ENCODE measurements around the gene GRIN3B.
A peak's percentile ranks its signal among the peaks of the same experiment; 100 is the strongest.

GRIN3B gene

DNA sequence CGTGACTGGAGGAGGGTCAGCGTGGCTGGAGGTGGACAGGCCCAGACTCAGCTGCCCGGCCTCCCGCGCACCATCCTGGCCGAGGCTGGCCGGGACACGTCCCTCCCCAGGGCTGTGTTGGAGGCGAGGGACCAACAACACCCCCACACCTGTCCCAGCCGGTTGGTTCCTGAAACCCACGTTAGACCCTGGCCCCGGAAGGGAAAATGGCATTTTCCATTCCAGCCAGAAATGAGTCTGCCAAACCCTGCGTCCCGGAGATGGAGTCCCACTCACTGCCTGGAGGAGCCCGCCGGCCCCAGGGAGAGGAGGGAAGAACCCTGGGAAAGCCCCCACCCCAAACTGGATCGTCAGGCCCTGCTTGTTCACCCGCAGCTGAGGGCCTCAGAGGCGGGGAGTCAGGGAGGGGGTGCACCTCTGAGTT is 20.9 kb upstream of the GRIN3B start:
- in situ Hi-C loops (cut with HindIII; ENCODE audit: low pct_ligation_motif_present, low sequenced_read_pairs) = no loop called here
- TF ChIP-seq, protein P1, sequence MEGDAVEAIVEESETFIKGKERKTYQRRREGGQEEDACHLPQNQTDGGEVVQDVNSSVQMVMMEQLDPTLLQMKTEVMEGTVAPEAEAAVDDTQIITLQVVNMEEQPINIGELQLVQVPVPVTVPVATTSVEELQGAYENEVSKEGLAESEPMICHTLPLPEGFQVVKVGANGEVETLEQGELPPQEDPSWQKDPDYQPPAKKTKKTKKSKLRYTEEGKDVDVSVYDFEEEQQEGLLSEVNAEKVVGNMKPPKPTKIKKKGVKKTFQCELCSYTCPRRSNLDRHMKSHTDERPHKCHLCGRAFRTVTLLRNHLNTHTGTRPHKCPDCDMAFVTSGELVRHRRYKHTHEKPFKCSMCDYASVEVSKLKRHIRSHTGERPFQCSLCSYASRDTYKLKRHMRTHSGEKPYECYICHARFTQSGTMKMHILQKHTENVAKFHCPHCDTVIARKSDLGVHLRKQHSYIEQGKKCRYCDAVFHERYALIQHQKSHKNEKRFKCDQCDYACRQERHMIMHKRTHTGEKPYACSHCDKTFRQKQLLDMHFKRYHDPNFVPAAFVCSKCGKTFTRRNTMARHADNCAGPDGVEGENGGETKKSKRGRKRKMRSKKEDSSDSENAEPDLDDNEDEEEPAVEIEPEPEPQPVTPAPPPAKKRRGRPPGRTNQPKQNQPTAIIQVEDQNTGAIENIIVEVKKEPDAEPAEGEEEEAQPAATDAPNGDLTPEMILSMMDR (IDR thresholded peaks at IDR 0.05; ENCODE audit: low read depth, low read length, missing control alignments) = no peak
- H3K4me3 ChIP-seq (ENCODE audit: low read depth, low read length) = no peak overlapping the region
- DNase-seq = no peak
- no peak overlapping the region for H3K27ac ChIP-seq
- H3K27me3 ChIP-seq (replicated peaks) = no peaks in the 10 kb centered on the region
- no peaks in the 10 kb centered on the region for H3K36me3 ChIP-seq (replicated peaks)

DNA sequence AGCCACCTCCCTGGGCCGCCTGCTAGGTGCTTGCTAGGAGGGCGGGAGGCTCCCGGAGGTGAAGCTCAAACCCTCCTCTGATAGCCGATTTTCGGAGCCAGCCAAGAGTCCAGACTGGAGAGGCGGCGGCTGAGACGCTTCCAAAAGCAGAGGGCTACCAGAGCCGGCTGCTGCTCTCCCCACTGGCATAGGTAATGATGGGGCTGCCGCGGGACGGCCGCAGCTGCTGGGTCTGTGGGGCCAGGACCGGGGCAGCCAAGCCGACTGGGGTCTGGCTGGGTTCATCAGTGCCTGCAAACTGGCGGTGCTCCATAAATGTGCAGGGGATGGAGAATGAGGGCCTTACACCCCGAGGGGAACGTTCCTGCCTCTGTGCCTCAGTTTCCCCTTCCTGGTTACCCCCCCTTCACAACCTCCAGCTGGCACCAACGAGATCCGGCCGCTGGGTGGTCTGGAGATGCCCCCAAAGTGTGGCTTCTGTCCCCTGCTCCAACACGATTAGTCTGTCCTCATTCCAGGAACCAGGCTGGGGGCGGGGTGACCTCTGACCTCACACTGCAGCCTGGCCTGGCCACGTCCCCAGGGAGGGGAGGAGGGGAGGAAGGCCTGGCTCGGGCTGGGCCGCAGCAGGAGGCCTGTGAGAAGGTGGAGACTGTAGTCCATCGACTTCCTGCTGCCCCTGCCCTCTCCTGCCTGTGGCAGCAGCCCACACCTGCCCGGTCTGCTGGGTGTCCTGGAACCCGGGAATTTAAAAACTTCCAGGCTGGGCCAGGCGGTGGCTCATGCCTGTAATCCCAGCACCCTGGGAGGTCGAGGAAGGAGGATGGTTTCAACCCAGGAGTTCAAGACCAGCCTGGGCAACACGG is 19.9 kb upstream of the GRIN3B start:
- in situ Hi-C loops (cut with HindIII; ENCODE audit: low pct_ligation_motif_present, low sequenced_read_pairs) = no loop called here
- no peak overlapping the region for H3K27ac ChIP-seq
- no peaks in the 10 kb centered on the region for H3K36me3 ChIP-seq (replicated peaks)

DNA sequence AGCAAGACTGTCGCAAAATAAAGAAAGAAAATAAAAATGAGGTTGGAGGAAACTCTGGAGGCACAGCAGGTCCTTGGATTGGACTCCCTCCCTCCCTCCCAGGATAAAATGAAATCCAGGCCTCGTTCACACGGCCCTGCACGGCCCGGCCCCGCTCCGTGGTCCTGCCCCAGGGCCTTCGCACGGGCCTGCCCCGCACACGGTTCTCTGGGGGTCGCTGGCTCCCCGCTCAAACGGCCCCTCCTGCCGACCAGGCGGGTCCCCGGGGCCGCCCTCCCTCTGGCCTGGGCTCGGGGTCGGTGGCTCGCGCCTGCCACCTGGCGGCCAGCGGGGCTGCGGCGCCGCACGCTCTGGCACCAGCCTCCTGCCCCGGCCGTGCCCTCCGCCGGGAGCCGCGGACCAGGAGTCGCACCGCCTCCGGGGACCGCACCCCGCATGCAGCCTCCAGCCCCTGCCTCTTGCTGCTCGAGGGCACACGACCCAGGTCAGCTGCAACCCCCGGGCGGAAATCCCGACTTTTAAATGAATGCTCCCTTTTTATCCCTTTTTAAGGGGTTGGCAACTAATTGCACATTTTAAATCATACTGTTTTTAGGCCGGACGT is 17.6 kb upstream of the GRIN3B start:
- H3K27me3 ChIP-seq (replicated peaks) = no peaks in the 10 kb centered on the region
- DNase-seq = peak; percentile 29
- peak overlapping the region; percentile 41 for H3K4me3 ChIP-seq (ENCODE audit: low read depth, low read length)
- TF ChIP-seq, protein P1 (IDR thresholded peaks at IDR 0.05; ENCODE audit: low read depth, low read length, missing control alignments) = peak; percentile 46
- peaks cover 3% of the 10 kb centered on the region for H3K36me3 ChIP-seq (replicated peaks)
- in situ Hi-C loops (cut with HindIII; ENCODE audit: low pct_ligation_motif_present, low sequenced_read_pairs) = no loop called here
- H3K27ac ChIP-seq = no peak overlapping the region

More for the DNA sequence above, 19.9 kb upstream of the GRIN3B start:
- TF ChIP-seq, protein P1 (IDR thresholded peaks at IDR 0.05; ENCODE audit: low read depth, low read length, missing control alignments) = no peak
- no peak for DNase-seq
- no peaks in the 10 kb centered on the region for H3K27me3 ChIP-seq (replicated peaks)
- no peak overlapping the region for H3K4me3 ChIP-seq (ENCODE audit: low read depth, low read length)

DNA sequence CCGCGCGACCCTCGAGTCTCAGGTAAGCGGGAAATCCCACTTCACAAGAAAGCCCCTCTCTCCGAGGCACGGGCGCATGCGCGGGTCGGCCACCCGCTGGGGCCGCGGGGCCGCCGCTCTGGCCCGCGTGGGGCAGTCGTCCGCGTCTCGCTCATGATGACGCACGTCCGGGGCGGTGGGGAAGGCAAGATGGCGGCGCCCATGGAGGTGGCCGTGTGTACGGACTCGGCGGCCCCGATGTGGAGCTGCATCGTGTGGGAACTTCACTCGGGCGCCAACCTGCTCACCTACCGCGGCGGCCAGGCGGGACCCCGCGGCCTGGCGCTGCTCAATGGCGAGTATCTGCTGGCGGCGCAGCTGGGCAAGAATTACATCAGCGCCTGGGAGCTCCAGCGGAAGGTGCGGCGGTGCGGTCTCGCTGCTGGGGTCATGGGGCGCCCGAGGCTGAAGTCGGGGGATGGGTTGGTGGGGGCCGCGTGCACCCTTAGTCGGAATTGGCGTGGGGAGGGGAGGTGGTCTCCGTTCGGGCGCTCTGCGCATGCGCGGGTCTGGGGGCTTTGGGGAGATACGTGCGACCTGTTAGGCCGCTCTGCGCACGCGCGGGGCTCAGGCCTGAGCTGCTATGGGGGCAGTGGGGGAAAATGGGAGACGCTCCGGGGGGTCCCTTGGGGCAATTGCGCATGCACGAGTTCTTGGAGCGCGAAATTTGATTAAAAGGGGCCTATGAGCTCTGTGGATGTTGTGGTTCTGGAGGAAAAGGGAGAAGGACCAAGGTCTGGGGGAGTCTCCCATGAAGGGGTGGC is 15.9 kb upstream of the GRIN3B start, which contains the start of gene WDR18:
WDR18 (plus strand) TSS at position 181 of the 803 bp plus-strand sequence; CDS start at position 190, 9 bp downstream.
- peaks cover 8% of the 10 kb centered on the region for H3K36me3 ChIP-seq (replicated peaks)
- TF ChIP-seq, protein P1 (IDR thresholded peaks at IDR 0.05; ENCODE audit: low read depth, low read length, missing control alignments) = no peak
- in situ Hi-C loops (cut with HindIII; ENCODE audit: low pct_ligation_motif_present, low sequenced_read_pairs) = no loop called here
- peak within 1 kb of the TSS; percentile 61 for H3K27ac ChIP-seq
- DNase-seq = peak; percentile 82
- no peaks in the 10 kb centered on the region for H3K27me3 ChIP-seq (replicated peaks)
- peak within 1 kb of the TSS; percentile 91 for H3K4me3 ChIP-seq (ENCODE audit: low read depth, low read length)

DNA sequence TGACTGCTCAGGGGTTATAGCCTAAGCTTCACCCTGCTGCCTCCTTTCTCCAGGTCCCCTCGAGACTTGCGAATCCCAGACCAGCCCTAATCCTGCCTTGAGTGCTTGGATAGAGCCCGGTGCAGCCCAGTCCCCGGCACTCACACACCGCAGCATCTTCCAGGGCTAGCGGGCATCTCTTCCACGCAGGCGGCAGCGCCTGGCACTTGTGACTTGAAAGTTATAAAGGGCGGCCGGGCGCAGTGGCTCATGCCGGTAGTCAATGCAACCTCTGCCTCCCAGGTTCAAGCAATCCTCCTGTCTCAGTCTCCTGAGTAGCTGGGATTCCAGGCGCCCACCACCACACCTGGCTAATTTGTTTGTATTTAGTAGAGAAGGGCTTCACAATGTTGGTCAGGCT is 14.1 kb upstream of the GRIN3B start:
- Histone ChIP-seq H3K27ac (no peak overlapping the region), H3K27me3 (replicated peaks) (no peaks in the 10 kb centered on the region), H3K36me3 (replicated peaks) (peaks cover 17% of the 10 kb centered on the region), H3K4me3 (ENCODE audit: low read depth, low read length) (no peak overlapping the region)
- DNase-seq = no peak
- TF ChIP-seq, protein P1 (IDR thresholded peaks at IDR 0.05; ENCODE audit: low read depth, low read length, missing control alignments) = no peak
- in situ Hi-C loops (cut with HindIII; ENCODE audit: low pct_ligation_motif_present, low sequenced_read_pairs) = no loop called here

Measured in brain microvascular endothelial cell (primary cell).